BJ (cell line): Measurements from ENCODE around the gene SLC2A9. TPM values are rescaled to one million over a fixed set of nuclear protein-coding genes. Genes with fewer than 3 reads are reported as not detected.

Experiments
- CTCF ChIA-PET: fragments of 350-600 bp; formaldehyde crosslinking; extraction: SDS; loops from one replicate; lab custom pipeline; 2021; ENCODE audit warnings: antibody characterized with exemption, inconsistent platforms; lab: Yijun Ruan, JAX
- POLR2A ChIA-PET: fragments of 300-600 bp; sonication (Branson Sonifier 250); formaldehyde crosslinking; extraction: SDS; loops from one replicate; lab custom pipeline; 2021; ENCODE audit warnings: antibody characterized with exemption; lab: Charles Lee
- DNase-seq: peaks from one replicate; pipeline ENCODE4 v3.0.0-alpha.2; 2011; ENCODE audit warnings: low read depth
- H3K27me3 ChIP-seq: 2 replicates; pipeline ENCODE4 v1.6.0; 2011; ENCODE audit warnings: low read length; ENCODE audit not compliant: control insufficient read depth, insufficient read depth
- H3K36me3 ChIP-seq: 2 replicates; pipeline ENCODE4 v1.5.1; 2011; ENCODE audit warnings: low read length; ENCODE audit not compliant: control insufficient read depth, insufficient read depth
- H3K4me3 ChIP-seq: 2 replicates; pipeline ENCODE4 v1.5.1; 2011; ENCODE audit warnings: low read depth, mild to moderate bottlenecking, control low read depth, low read length
- polyA plus RNA-seq: library from polyadenylated mRNA; depleted of rRNA; stranded (reverse); fragments of >200 nt; gene quantifications from 2 replicates; pipeline ENCODE4 v1.2.3, GENCODE V29; 2011
- TF ChIP-seq, protein P1 (sequence below): IDR thresholded peaks from 2 replicates; pipeline ENCODE4 v1.5.1; 2011; ENCODE audit warnings: low read depth, mild to moderate bottlenecking, control low read depth, inconsistent platforms, low read length, moderate library complexity; ENCODE audit not compliant: insufficient read depth

SLC2A9 gene
- polyA plus RNA-seq, 1 experiment: 6.4 TPM

DNA sequence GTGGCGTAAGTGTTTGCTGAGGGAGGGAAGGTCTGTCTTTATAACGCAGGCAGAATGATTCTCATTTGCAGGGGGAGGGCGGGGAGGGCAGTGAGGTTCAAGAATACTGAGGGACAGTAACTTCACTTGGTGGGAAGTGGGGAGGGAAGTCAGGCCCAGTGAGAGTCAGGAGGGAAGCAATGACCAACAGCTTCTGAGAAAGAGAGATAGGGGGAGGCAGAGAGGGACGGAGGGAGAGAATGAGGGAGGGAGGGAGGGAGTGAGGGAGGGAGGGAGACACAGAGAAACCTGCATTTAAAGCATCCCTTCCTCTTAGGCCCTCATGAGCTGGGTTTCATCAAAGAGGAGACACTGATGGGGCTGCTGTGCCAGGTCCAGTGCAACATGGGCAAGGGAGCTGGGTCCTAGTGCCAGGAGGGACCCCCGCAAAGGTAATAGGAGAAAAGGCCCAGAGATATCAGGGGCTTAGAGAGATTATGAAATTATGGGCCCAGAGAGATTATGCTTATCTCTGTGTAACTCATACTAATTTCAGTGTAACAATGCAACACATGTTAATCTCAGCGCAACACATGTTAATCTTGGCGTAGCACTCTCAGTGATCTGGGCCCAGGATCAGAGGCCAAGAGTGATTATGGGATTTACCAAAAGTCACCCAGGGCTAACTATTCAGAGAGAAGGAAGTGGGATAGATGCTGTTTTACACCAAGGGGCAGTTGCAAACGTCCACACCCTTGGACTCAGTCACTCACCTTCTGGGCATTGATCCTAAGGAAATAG, 127.8 kb downstream of the SLC2A9 start:
- DNase-seq: no peak
- H3K36me3 ChIP-seq: no peaks in the 10 kb centered on the region
- no peaks in the 10 kb centered on the region for H3K27me3 ChIP-seq
- ChIA-PET POLR2A (no interaction called here), CTCF (no interaction called here)
- TF ChIP-seq, protein P1, sequence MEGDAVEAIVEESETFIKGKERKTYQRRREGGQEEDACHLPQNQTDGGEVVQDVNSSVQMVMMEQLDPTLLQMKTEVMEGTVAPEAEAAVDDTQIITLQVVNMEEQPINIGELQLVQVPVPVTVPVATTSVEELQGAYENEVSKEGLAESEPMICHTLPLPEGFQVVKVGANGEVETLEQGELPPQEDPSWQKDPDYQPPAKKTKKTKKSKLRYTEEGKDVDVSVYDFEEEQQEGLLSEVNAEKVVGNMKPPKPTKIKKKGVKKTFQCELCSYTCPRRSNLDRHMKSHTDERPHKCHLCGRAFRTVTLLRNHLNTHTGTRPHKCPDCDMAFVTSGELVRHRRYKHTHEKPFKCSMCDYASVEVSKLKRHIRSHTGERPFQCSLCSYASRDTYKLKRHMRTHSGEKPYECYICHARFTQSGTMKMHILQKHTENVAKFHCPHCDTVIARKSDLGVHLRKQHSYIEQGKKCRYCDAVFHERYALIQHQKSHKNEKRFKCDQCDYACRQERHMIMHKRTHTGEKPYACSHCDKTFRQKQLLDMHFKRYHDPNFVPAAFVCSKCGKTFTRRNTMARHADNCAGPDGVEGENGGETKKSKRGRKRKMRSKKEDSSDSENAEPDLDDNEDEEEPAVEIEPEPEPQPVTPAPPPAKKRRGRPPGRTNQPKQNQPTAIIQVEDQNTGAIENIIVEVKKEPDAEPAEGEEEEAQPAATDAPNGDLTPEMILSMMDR: no peak
- no peak overlapping the region for H3K4me3 ChIP-seq

DNA sequence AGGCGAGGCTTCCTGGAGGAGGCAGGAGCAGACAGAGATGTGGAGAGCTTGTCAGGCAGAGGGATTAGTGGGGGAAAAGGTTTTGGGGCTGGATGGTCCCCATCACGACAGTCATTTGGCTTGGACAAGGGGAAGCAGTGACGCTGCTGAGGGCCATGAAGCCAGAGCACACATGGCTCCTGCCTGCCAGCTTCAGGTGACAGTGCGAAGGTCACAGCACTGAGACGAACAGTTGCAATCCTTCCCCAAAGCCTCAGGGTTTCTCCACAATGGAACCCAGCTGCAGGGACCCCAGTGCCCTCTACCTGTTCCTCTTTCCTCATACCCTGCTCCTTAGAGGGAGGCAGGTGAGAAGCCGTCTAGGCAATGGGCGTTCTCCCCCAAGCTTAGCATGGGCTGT, 129.6 kb downstream of the SLC2A9 start:
- H3K27me3 ChIP-seq: no peaks in the 10 kb centered on the region
- no peaks in the 10 kb centered on the region for H3K36me3 ChIP-seq
- TF ChIP-seq, protein P1: no peak
- POLR2A ChIA-PET: no interaction called here
- CTCF ChIA-PET: no interaction called here
- H3K4me3 ChIP-seq: no peak overlapping the region
- no peak for DNase-seq

DNA sequence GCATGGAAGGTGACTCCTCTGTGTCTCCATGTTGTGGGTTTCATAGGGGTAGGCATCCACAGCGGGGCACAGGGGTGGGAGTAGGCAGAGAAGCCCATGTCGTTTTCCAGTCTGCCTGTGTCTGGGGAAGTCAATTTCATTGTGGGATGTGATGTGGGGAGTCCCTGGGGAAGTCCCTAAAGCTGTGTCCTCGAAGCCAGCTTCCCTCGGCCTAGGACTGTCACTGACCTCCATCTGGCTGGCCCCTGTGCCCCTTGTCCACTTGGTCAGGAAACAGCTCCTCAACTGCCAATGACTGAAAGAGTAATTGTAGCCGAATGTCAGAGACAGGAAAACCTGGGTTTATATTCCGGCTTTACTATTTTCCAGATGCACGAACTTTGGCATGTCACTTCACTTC, 130.2 kb downstream of the SLC2A9 start:
- DNase-seq: no peak
- TF ChIP-seq, protein P1: no peak
- CTCF ChIA-PET: no interaction called here
- no peak overlapping the region for H3K4me3 ChIP-seq
- no peaks in the 10 kb centered on the region for H3K27me3 ChIP-seq
- H3K36me3 ChIP-seq: no peaks in the 10 kb centered on the region
- POLR2A ChIA-PET: no interaction called here

DNA sequence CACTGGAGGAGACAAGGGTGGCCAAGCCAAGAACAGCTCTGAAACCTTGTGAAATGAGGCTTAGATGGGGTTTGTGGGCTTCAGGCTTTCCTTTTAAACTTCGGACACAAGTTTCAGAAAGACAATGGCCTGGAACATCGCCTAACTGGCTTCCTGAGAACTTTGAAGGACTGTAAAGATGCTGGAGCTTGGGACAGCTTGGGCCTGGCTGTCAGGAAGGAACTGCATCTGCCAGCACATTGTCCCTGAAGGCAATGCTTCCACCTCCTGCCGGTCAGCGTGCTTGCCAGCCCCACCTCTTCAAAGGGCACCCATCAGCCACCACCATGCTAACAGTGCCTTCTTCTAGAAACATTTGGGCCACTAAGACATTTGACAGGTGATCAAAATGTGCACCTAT, 132.0 kb downstream of the SLC2A9 start:
- TF ChIP-seq, protein P1: no peak

DNA sequence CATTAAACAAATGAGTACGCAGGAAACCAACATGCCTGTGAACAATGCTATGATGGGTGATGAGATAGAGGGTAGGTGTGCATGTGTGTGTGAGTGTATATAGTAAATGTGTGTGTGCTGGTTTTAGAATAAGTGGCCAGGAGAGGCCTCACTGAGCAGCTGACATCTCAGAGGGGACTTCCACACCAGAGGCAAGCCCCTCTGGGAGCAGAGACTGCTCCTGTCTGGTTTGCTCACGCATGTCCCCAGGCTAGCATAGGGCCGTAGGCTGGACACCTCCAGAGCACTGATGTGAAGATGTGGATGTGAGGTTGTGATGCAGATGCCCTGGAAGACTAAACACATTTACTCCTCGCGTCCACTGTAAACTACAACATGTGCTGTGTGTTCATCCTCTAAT, 135.3 kb downstream of the SLC2A9 start:
- ChIA-PET POLR2A (no interaction called here), CTCF (no interaction called here)
- no peak for DNase-seq
- Histone ChIP-seq H3K4me3 (no peak overlapping the region), H3K36me3 (no peaks in the 10 kb centered on the region), H3K27me3 (no peaks in the 10 kb centered on the region)
- TF ChIP-seq, protein P1: no peak

More for the DNA sequence above, 132.0 kb downstream of the SLC2A9 start:
- no peaks in the 10 kb centered on the region for H3K36me3 ChIP-seq
- ChIA-PET POLR2A (no interaction called here), CTCF (no interaction called here)
- no peak for DNase-seq
- H3K27me3 ChIP-seq: no peaks in the 10 kb centered on the region
- no peak overlapping the region for H3K4me3 ChIP-seq
